Hematopoietic multipotent progenitor cell treated with erythropoietin and hydrocortisone succinate and interleukin-3 and kit ligand, for 15 days (in vitro differentiated cells): Measurements from ENCODE around the gene FITM2.

Experiments
- DNase-seq: peaks from one replicate; pipeline ENCODE4 v3.0.0-alpha.2; 2015; ENCODE audit warnings: low spot score

The FITM2 gene

GRCh38 chr20:44280387-44280786, 30.6 kb downstream of the FITM2 start:
- no peak for DNase-seq

GRCh38 chr20:44279228-44279627, 31.8 kb downstream of the FITM2 start:
- DNase-seq: no peak

- no peak for DNase-seq
Observed at GRCh38 chr20:44274303-44275017, 36.5 kb downstream of the FITM2 start.

GRCh38 chr20:44273231-44274215, 37.5 kb downstream of the FITM2 start:
- no peak for DNase-seq

GRCh38 chr20:44271915-44272663, 38.9 kb downstream of the FITM2 start:
- DNase-seq: peak; percentile 16

GRCh38 chr20:44268802-44269201, 42.2 kb downstream of the FITM2 start:
- DNase-seq: no peak

GRCh38 chr20:44264287-44264686, 46.7 kb downstream of the FITM2 start:
- no peak for DNase-seq

- DNase-seq: no peak
Observed at GRCh38 chr20:44258226-44258890, 52.6 kb downstream of the FITM2 start.

GRCh38 chr20:44256961-44257360, 54.0 kb downstream of the FITM2 start:
- DNase-seq: no peak

- no peak for DNase-seq
Observed at GRCh38 chr20:44255942-44256341, 55.1 kb downstream of the FITM2 start.

- no peak for DNase-seq
Observed at GRCh38 chr20:44254073-44254472, 56.9 kb downstream of the FITM2 start.

GRCh38 chr20:44253528-44253927, 57.5 kb downstream of the FITM2 start:
- DNase-seq: no peak
